ENCODE measurements around the gene KLK15. TPM values are rescaled to one million over a fixed set of nuclear protein-coding genes. Genes with fewer than 3 reads are reported as not detected.
A peak's percentile ranks its signal among the peaks of the same experiment; 100 is the strongest.

Gene KLK15
- total RNA-seq, 1 experiment from 2014 or later: not detected

DNA sequence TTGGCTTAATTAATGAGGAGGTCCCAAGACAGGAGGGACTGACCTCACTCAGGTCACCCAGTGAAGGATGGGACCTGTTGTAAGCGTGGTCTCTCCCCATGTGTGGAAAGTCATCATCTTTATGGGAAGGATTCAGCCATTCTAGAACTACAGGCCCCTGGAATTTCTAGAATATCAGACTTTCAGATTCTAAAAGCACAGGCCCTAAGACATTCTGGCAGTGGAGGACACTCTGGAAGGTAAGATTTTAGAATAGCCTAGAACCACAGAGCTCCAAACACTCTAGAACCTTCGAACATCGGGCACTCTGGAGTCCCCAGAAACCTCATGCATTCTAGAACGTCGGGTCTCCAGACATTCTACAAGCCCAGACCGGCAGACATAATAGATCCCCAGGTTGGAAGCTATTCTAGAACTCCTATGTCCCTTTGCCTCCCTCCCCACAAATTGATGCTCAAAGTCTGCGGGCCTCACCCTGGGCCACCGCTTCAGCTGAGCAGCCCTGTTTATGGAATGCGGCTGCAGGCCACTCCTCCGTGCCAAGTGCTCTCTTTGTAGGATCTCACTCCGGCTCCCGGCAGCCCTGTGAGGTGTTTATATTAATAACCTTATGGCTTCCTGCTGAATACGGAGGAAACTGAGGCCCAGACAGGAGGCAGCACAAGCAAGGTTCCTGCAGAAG is 1.9 kb upstream of the KLK15 start:
- CTCF ChIA-PET: no interaction called here
- peaks cover 87% of the 10 kb centered on the region for H3K27me3 Mint-ChIP-seq (ENCODE audit: unreplicated experiment)
- peaks cover 24% of the 10 kb centered on the region for H3K36me3 Mint-ChIP-seq (ENCODE audit: insufficient read depth, unreplicated experiment)

GRCh38 chr19:50833802-50834167 is 411 bp upstream of the KLK15 start:
- no peak overlapping the region for H3K4me3 Mint-ChIP-seq (ENCODE audit: low read depth, unreplicated experiment)
- peaks cover 79% of the 10 kb centered on the region for H3K27me3 Mint-ChIP-seq (ENCODE audit: unreplicated experiment)
- TF ChIP-seq, protein P1, sequence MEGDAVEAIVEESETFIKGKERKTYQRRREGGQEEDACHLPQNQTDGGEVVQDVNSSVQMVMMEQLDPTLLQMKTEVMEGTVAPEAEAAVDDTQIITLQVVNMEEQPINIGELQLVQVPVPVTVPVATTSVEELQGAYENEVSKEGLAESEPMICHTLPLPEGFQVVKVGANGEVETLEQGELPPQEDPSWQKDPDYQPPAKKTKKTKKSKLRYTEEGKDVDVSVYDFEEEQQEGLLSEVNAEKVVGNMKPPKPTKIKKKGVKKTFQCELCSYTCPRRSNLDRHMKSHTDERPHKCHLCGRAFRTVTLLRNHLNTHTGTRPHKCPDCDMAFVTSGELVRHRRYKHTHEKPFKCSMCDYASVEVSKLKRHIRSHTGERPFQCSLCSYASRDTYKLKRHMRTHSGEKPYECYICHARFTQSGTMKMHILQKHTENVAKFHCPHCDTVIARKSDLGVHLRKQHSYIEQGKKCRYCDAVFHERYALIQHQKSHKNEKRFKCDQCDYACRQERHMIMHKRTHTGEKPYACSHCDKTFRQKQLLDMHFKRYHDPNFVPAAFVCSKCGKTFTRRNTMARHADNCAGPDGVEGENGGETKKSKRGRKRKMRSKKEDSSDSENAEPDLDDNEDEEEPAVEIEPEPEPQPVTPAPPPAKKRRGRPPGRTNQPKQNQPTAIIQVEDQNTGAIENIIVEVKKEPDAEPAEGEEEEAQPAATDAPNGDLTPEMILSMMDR (IDR thresholded peaks at IDR 0.05; ENCODE audit: unreplicated experiment): no peak
- no TSS peak for BruUV-seq (replicated peaks)
- no peak overlapping the region for H3K27ac Mint-ChIP-seq (ENCODE audit: unreplicated experiment)
- no peaks in the 10 kb centered on the region for H3K9me3 Mint-ChIP-seq (ENCODE audit: low read depth, unreplicated experiment)
- peaks cover 12% of the 10 kb centered on the region for H3K4me1 Mint-ChIP-seq (ENCODE audit: low read depth, unreplicated experiment)
- peaks cover 24% of the 10 kb centered on the region for H3K36me3 Mint-ChIP-seq (ENCODE audit: insufficient read depth, unreplicated experiment)
- intact Hi-C loops (cut with micrococcal nuclease; ENCODE audit: unreplicated experiment): no loop called here
- no peak for DNase-seq
- CTCF ChIA-PET: interaction anchor here (0.7 kb wide), 1 partner anchor 152 kb away, joined by 3 read pairs; no protein-coding TSS in a partner anchor

More for the DNA sequence above, 1.9 kb upstream of the KLK15 start:
- peak overlapping the region; percentile 79 for H3K4me3 Mint-ChIP-seq (ENCODE audit: low read depth, unreplicated experiment)
- H3K27ac Mint-ChIP-seq (ENCODE audit: unreplicated experiment): no peak overlapping the region
- TF ChIP-seq, protein P1 (IDR thresholded peaks at IDR 0.05; ENCODE audit: unreplicated experiment): no peak
- no TSS peak for BruUV-seq (replicated peaks)
- peaks cover 12% of the 10 kb centered on the region for H3K4me1 Mint-ChIP-seq (ENCODE audit: low read depth, unreplicated experiment)
- no peaks in the 10 kb centered on the region for H3K9me3 Mint-ChIP-seq (ENCODE audit: low read depth, unreplicated experiment)
- no peak for DNase-seq
- intact Hi-C loops (cut with micrococcal nuclease; ENCODE audit: unreplicated experiment): no loop called here

DNA sequence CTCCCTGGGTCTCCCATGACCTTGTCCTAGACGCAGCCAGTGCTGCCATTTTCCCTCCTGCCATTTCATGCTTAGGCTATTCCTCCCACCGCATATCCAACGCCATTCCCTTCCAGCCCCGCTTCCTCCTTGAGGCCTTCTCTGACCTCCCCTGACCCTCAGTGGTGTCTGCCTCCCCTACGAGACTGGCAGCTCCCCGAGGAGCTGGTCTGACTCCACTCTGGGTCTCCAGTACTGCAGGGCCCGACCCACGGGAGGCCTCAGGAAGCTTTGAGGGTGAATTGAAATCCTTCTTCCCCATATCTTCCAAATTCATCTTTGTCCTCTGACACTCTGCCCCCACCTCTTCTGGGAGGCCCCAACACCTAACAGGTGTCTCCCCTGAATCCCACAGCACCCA is 708 bp downstream of the KLK15 start:
- Mint-ChIP-seq H3K4me1 (ENCODE audit: low read depth, unreplicated experiment) (peaks cover 12% of the 10 kb centered on the region), H3K4me3 (ENCODE audit: low read depth, unreplicated experiment) (no peak overlapping the region), H3K36me3 (ENCODE audit: insufficient read depth, unreplicated experiment) (peaks cover 21% of the 10 kb centered on the region), H3K27me3 (ENCODE audit: unreplicated experiment) (peaks cover 75% of the 10 kb centered on the region), H3K27ac (ENCODE audit: unreplicated experiment) (no peak overlapping the region), H3K9me3 (ENCODE audit: low read depth, unreplicated experiment) (no peaks in the 10 kb centered on the region)
- DNase-seq: no peak
- CTCF ChIA-PET: no interaction called here
- TF ChIP-seq, protein P1 (IDR thresholded peaks at IDR 0.05; ENCODE audit: unreplicated experiment): no peak
- intact Hi-C loops (cut with micrococcal nuclease; ENCODE audit: unreplicated experiment): no loop called here
- BruUV-seq (replicated peaks): no TSS peak

- CTCF ChIA-PET: no interaction called here
- H3K27ac Mint-ChIP-seq (ENCODE audit: unreplicated experiment): no peak overlapping the region
- H3K9me3 Mint-ChIP-seq (ENCODE audit: low read depth, unreplicated experiment): no peaks in the 10 kb centered on the region
- intact Hi-C loops (cut with micrococcal nuclease; ENCODE audit: unreplicated experiment): no loop called here
- H3K4me3 Mint-ChIP-seq (ENCODE audit: low read depth, unreplicated experiment): no peak overlapping the region
- H3K27me3 Mint-ChIP-seq (ENCODE audit: unreplicated experiment): peaks cover 75% of the 10 kb centered on the region
- TF ChIP-seq, protein P1 (IDR thresholded peaks at IDR 0.05; ENCODE audit: unreplicated experiment): no peak
- H3K36me3 Mint-ChIP-seq (ENCODE audit: insufficient read depth, unreplicated experiment): peaks cover 7% of the 10 kb centered on the region
- BruUV-seq (replicated peaks): no TSS peak
- DNase-seq: no peak
- no peaks in the 10 kb centered on the region for H3K4me1 Mint-ChIP-seq (ENCODE audit: low read depth, unreplicated experiment)
Measured at GRCh38 chr19:50831026-50831396, 2.4 kb downstream of the KLK15 start.

Measured in Calu3 (cell line).